Small intestine (tissue), 7 donors: Measurements from ENCODE around the gene COPE. TPM values are rescaled to one million over a fixed set of nuclear protein-coding genes. Genes with fewer than 3 reads are reported as not detected.
A peak's percentile ranks its signal among the peaks of the same experiment; 100 is the strongest.

Experiments
- DNase-seq, 2 donors: peaks; one replicate each; pipeline versions ENCODE4 v3.0.0 to v3.0.0-alpha.2; 2013
- FAIRE-seq: peaks from 2 replicates; lab custom pipeline; 2012; peaks lifted over from hg19 to GRCh38; lab: Jason Lieb, UNC
- H3K27ac ChIP-seq, 3 donors: one replicate each; pipeline ENCODE4 v1.5.1; 2013; ENCODE audit warnings: low read length in 2 of 3, mild to moderate bottlenecking in 2 of 3, control low read depth in 1 of 3, inconsistent platforms in 1 of 3, low read depth in 1 of 3, moderate library complexity in 1 of 3
- H3K27me3 ChIP-seq, 3 donors: one replicate each; pipeline ENCODE4 v1.6.1; 2013; ENCODE audit warnings: low read length in 3 of 3, inconsistent platforms in 1 of 3; ENCODE audit not compliant: control insufficient read depth in 3 of 3, insufficient read depth in 3 of 3
- H3K36me3 ChIP-seq, 3 donors: one replicate each; pipeline ENCODE4 v1.6.1; 2013; ENCODE audit warnings: low read length in 3 of 3, inconsistent platforms in 1 of 3, low read depth in 1 of 3, mild to moderate bottlenecking in 1 of 3, moderate library complexity in 1 of 3; ENCODE audit not compliant: control insufficient read depth in 3 of 3, insufficient read depth in 2 of 3
- H3K4me1 ChIP-seq, 3 donors: one replicate each; pipeline ENCODE4 v1.6.1; 2013; ENCODE audit warnings: low read length in 2 of 3, inconsistent platforms in 1 of 3, low read depth in 1 of 3, mild to moderate bottlenecking in 1 of 3, moderate library complexity in 1 of 3; ENCODE audit not compliant: control insufficient read depth in 3 of 3, insufficient read depth in 2 of 3
- H3K4me3 ChIP-seq, 3 donors: one replicate each; pipeline ENCODE4 v1.5.1; 2013; ENCODE audit warnings: low read length in 3 of 3, control low read depth in 1 of 3, inconsistent platforms in 1 of 3, low read depth in 1 of 3, mild to moderate bottlenecking in 1 of 3, moderate library complexity in 1 of 3
- H3K9me3 ChIP-seq, 2 donors: one replicate each; pipeline ENCODE4 v1.6.1; 2013; ENCODE audit warnings: low read depth in 1 of 2, low read length in 1 of 2; ENCODE audit not compliant: control insufficient read depth in 2 of 2, insufficient read depth in 1 of 2
- WGBS, 3 donors: extraction: QIAGEN DNeasy Blood & Tissue Kit; methylation state at CpG; one replicate each; pipeline ENCODE4 v1.1.7; 2013; 5-methylcytosine and 5-hydroxymethylcytosine counted together
- polyA plus RNA-seq, 4 donors: library from polyadenylated mRNA; stranded (reverse) in 3 of 4; unstranded in 1 of 4; fragments of 200-250 nt in 3 of 4; fragments of 120-200 nt in 1 of 4; gene quantifications; one replicate each; pipeline versions ENCODE4 v1.2.1 to v1.2.3, GENCODE V29; 2013
- donor health status: healthy with polysubstance abuse.
- donor health status: control.
- donor health status: control.
- donor health status: Bipolar disorder and iron deficiency.
- donor health status: healthy.

Gene COPE
- polyA plus RNA-seq, 4 donors: 139 to 350 (median 270) TPM

- WGBS, 3 donors: 77 to 89% (median 79%) methylated on average over 25 of the region's 25 CpGs
- Histone ChIP-seq H3K36me3 (peaks cover 5 to 30% (median 5%) of the 10 kb centered on the region in 3 donors), H3K4me1 (peaks cover 2 to 18% (median 2%) of the 10 kb centered on the region in 3 donors), H3K27ac (no peak overlapping the region), H3K27me3 (peaks cover 7 to 26% (median 22%) of the 10 kb centered on the region in 3 donors), H3K4me3 (no peak overlapping the region), H3K9me3 (no peaks in the 10 kb centered on the region)
- DNase-seq: no peak
- FAIRE-seq: no peak
Observed at GRCh38 chr19:18897094-18898029, 21.8 kb downstream of the COPE start.

- DNase-seq (no peak), FAIRE-seq (no peak)
- H3K27ac ChIP-seq: no peak overlapping the region
- peaks cover 5 to 28% (median 5%) of the 10 kb centered on the region in 3 donors for H3K36me3 ChIP-seq
- peaks cover 2 to 18% (median 2%) of the 10 kb centered on the region in 3 donors for H3K4me1 ChIP-seq
- WGBS, 3 donors: 16 to 20% (median 18%) methylated on average over 22 to 33 of the region's 33 CpGs
- H3K27me3 ChIP-seq: peaks cover 7 to 26% (median 22%) of the 10 kb centered on the region in 3 donors
- no peaks in the 10 kb centered on the region for H3K9me3 ChIP-seq
- no peak overlapping the region for H3K4me3 ChIP-seq
Observed at GRCh38 chr19:18896421-18896841, 22.8 kb downstream of the COPE start.

DNA sequence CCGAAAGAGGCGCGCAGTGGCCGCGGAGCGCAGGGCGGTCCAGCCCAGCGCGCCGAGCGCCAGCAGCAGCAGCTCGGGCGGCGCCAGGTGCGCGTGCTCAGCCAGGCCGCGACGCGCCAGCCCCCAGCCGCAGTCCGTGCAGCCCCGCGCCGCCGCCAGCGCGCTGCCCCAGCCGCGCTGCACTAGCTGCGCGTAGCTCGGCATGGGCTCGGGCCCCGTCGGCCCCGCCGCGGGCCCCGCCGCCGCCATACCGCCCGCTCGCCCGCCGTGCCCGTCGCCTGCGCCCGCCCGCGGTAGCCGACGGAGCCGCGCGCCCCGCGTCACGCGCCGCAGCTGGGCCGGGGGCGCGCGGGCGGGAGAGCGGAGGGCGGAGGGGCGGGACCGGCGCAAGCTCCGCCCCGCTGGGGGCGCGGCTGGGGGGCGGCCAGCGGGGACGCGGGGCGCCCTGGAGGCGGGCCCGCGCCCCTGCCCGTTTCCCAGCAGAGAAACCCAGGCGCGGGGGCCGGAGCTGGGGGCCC lies 23.3 kb downstream of the COPE start, which contains the start of gene CERS1:
CERS1 (minus strand) TSS at position 335 of the 518 bp plus-strand sequence; CDS start at position 249, 86 bp downstream.
- H3K4me3 ChIP-seq: peak within 1 kb of the TSS in 2 of 3 donors; percentile 40 to 43
- WGBS, 3 donors: 1 to 3% (median 2%) methylated on average over 17 to 89 of the region's 89 CpGs

DNA sequence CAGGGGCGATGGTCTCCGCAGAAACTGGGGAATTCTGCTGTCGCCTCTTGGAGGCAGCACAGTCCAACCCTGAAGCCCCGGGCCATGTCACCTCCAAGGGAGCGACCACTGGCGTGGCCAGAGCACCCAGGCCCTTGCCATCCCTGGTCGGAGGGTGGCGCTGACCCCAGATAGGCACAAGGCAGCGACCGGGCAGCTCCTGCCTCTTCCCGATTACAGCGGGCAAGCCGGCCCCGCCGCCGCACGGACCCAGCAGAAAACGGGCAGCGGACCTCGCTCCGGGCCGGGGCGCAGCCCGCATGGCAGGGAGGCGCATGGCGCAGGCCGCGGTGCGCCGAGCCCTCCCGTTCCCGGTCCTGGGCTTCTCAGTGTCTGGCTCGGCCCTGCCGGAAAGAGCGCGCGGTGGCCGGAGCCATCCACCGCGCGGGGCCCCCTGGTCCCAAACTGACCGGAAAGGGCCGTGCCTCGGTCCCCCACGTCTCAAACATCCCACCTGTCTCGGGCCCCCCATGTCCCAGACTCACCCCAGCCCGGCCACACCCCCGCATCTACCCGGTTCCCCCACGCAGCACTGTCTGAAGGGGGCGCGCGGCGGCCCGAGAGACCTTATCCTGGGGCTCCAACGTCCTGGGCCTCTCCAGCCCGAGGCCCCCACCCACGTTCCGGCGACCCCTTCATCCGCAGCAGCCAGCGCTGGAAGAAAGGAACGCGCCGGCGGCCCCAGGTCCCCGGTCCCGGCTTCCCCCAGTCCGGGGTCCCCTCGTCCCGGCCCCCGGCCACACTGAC lies 24.0 kb downstream of the COPE start:
- Histone ChIP-seq H3K27me3 (peaks cover 7 to 26% (median 22%) of the 10 kb centered on the region in 3 donors), H3K4me1 (peaks cover 2 to 18% (median 2%) of the 10 kb centered on the region in 3 donors), H3K9me3 (no peaks in the 10 kb centered on the region), H3K4me3 (peak overlapping the region in 2 of 3 donors; percentile 40 to 43), H3K27ac (peak overlapping the region in 1 of 3 donors; percentile 28), H3K36me3 (peaks cover 2 to 16% (median 5%) of the 10 kb centered on the region in 3 donors)
- FAIRE-seq (no peak), DNase-seq (peak in 1 of 2 donors; percentile 41)
- 1% methylated on average over 51 to 72 of the region's 72 CpGs for WGBS, 3 donors

More for the DNA sequence above, 23.3 kb downstream of the COPE start, which contains the start of gene CERS1:
- Histone ChIP-seq H3K27me3 (peaks cover 7 to 26% (median 22%) of the 10 kb centered on the region in 3 donors), H3K9me3 (no peaks in the 10 kb centered on the region), H3K36me3 (peaks cover 5 to 23% (median 5%) of the 10 kb centered on the region in 3 donors), H3K27ac (no peak within 1 kb of the TSS), H3K4me1 (peaks cover 2 to 18% (median 2%) of the 10 kb centered on the region in 3 donors)
- no peak for FAIRE-seq
- DNase-seq: peak in 1 of 2 donors; percentile 51

DNA sequence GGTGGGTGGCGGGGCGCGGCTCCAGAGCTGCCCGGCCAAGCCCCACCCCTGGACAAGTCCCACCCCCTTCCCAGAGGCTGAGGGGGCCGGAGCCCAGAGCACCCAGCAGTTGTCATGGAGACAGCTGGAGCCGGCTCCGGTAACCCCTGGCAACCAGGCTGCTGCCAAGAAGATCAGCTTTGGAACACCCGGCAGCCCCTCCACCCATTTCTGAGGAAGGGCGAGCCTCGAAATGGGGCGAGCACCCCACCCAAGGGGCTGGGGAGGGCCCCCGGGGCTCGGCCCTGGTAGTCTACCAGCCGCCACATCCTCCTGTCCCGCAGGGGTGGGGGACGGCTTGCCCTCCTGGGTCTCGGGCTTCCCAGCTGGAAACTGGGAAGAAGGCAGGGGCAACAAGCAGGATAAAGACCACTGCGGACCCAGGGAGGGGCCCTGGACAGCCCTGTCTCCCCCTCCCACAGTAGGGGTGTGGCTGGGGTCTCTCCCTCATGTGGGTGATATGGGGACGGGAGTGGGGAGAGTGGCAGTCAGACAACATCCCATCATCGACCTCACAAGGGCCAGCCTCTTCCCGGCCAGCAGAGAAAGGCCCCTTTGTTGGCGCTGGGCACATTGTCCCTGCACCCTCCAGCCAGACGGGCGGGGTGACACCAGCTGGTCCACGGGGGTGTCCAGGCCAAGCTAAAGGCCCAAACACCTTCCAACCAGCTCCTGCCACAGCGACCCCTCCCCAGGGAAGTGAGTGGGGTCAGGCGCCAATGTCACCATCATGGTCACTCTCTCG lies 24.7 kb downstream of the COPE start:
- no peak for DNase-seq
- no peak for FAIRE-seq
- Histone ChIP-seq H3K9me3 (no peaks in the 10 kb centered on the region), H3K36me3 (peaks cover 0 to 9% (median 0%) of the 10 kb centered on the region in 3 donors), H3K27ac (peak overlapping the region in 1 of 3 donors; percentile 28), H3K27me3 (peaks cover 7 to 26% (median 22%) of the 10 kb centered on the region in 3 donors), H3K4me1 (peaks cover 2 to 18% (median 2%) of the 10 kb centered on the region in 3 donors), H3K4me3 (peak overlapping the region in 1 of 3 donors; percentile 43)
- WGBS, 3 donors: 7 to 15% (median 13%) methylated on average over 24 to 28 of the region's 28 CpGs

GRCh38 chr19:18893587-18894253 lies 25.5 kb downstream of the COPE start:
- peaks cover 7 to 26% (median 22%) of the 10 kb centered on the region in 3 donors for H3K27me3 ChIP-seq
- no peak overlapping the region for H3K27ac ChIP-seq
- DNase-seq: no peak

More at GRCh38 chr19:18893587-18894253, 25.5 kb downstream of the COPE start:
- Histone ChIP-seq H3K9me3 (no peaks in the 10 kb centered on the region), H3K36me3 (peaks cover 0 to 1% (median 0%) of the 10 kb centered on the region in 3 donors), H3K4me3 (no peak overlapping the region), H3K4me1 (peaks cover 0 to 16% (median 2%) of the 10 kb centered on the region in 3 donors)
- no peak for FAIRE-seq
- WGBS, 3 donors: 52 to 65% (median 61%) methylated on average over 15 to 18 of the region's 18 CpGs
